GM12892 (cell line): ENCODE measurements around the gene CAMK2B.

Experiments used
- DNase-seq: peaks from one replicate; pipeline ENCODE4 v3.0.0; 2011; ENCODE audit not compliant: insufficient read length
- FAIRE-seq: peaks from 2 replicates; lab custom pipeline; 2011; peaks lifted over from hg19 to GRCh38; lab: Jason Lieb, UNC
- POLR2A ChIP-seq: IDR thresholded peaks from 2 replicates; pipeline ENCODE4 v1.6.1; 2011; ENCODE audit warnings: low read depth, low read length, control low read depth
- POLR2AphosphoS5 ChIP-seq: IDR thresholded peaks from 2 replicates; pipeline ENCODE4 v1.6.1; 2011; ENCODE audit warnings: low read depth, low read length, control low read depth
- TAF1 ChIP-seq: IDR thresholded peaks from 2 replicates; pipeline ENCODE4 v1.6.1; 2011; ENCODE audit warnings: low read depth, mild to moderate bottlenecking, control low read depth, low read length, borderline replicate concordance

CAMK2B gene

GRCh38 chr7:44249639-44250234 lies 75.7 kb downstream of the CAMK2B start:
- DNase-seq (no peak), FAIRE-seq (no peak)
- TF ChIP-seq TAF1 (no peak), POLR2A (no peak)

- TF ChIP-seq POLR2AphosphoS5 (no peak), TAF1 (no peak), POLR2A (no peak)
- FAIRE-seq: no peak
- no peak for DNase-seq
These were observed 77.3 kb downstream of the CAMK2B start for GRCh38 chr7:44247868-44248651.

GRCh38 chr7:44246396-44247113 lies 78.8 kb downstream of the CAMK2B start:
- TF ChIP-seq POLR2AphosphoS5 (no peak), TAF1 (no peak), POLR2A (no peak)
- peak; percentile 24 for FAIRE-seq
- no peak for DNase-seq

- TF ChIP-seq POLR2AphosphoS5 (no peak), TAF1 (no peak), POLR2A (no peak)
- no peak for FAIRE-seq
- peak; percentile 73 for DNase-seq
These were observed 81.1 kb downstream of the CAMK2B start for GRCh38 chr7:44244282-44244681.

GRCh38 chr7:44242091-44242490 lies 83.3 kb downstream of the CAMK2B start:
- TF ChIP-seq POLR2AphosphoS5 (no peak), POLR2A (no peak)
- DNase-seq (no peak), FAIRE-seq (no peak)

- DNase-seq (peak; percentile 94), FAIRE-seq (peak; percentile 93)
- TF ChIP-seq POLR2A: no peak
- TF ChIP-seq TAF1: no peak
- no peak for TF ChIP-seq POLR2AphosphoS5
These were observed 84.3 kb downstream of the CAMK2B start for GRCh38 chr7:44240983-44241510.

- TF ChIP-seq POLR2AphosphoS5: no peak
- TF ChIP-seq TAF1: no peak
- no peak for TF ChIP-seq POLR2A
- FAIRE-seq (no peak), DNase-seq (no peak)
These were observed 85.0 kb downstream of the CAMK2B start for GRCh38 chr7:44240376-44240775.

GRCh38 chr7:44239361-44239760 lies 86.0 kb downstream of the CAMK2B start:
- TF ChIP-seq POLR2A (no peak), POLR2AphosphoS5 (no peak), TAF1 (no peak)
- DNase-seq: no peak
- no peak for FAIRE-seq

- TF ChIP-seq POLR2AphosphoS5 (no peak), TAF1 (no peak), POLR2A (no peak)
- FAIRE-seq (no peak), DNase-seq (no peak)
These were observed 87.2 kb downstream of the CAMK2B start for GRCh38 chr7:44238116-44238695.

- no peak for TF ChIP-seq POLR2A
- no peak for TF ChIP-seq TAF1
- no peak for TF ChIP-seq POLR2AphosphoS5
- DNase-seq: no peak
- no peak for FAIRE-seq
These were observed 87.7 kb downstream of the CAMK2B start for GRCh38 chr7:44237696-44238095.

GRCh38 chr7:44236333-44236728 lies 89.1 kb downstream of the CAMK2B start:
- DNase-seq: no peak
- no peak for TF ChIP-seq POLR2AphosphoS5
- TF ChIP-seq TAF1: no peak
- TF ChIP-seq POLR2A: no peak
- no peak for FAIRE-seq
